C1 segment of cervical spinal cord (tissue), 14 donors: ENCODE data around the gene MAP3K4.
"Not testable (repeated sequence)": the region's sequence is repeated elsewhere in the genome, so short reads cannot be mapped to it uniquely, and the experiment has no call there.

Experiments
- DNase-seq, 14 donors: peaks; one replicate each; lab custom pipeline; 2025; lab: John Stamatoyannopoulos, UW

MAP3K4 gene

DNA sequence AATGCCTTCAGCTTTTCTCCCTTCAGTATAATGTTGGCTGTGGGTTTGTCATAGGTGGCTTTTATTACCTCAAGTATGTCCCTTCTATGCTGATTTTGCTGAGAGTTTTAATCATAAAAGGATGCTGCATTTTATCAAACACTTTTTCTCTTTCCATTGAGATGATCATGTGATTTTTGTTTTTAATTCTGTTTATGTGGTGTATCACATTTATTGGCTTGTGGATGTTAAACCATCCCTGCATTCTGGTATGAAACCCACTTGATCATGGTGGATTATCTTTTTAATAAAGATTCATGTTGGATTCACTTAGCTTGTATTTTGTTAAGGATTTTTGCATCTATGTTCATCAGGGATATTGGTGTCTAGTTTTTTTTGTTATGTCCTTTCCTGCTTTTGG lies 131.8 kb downstream of the MAP3K4 start:
- DNase-seq, result not testable (repeated sequence)

GRCh38 chr6:161125591-161125990 lies 134.0 kb downstream of the MAP3K4 start:
- DNase-seq, result no peak

DNA sequence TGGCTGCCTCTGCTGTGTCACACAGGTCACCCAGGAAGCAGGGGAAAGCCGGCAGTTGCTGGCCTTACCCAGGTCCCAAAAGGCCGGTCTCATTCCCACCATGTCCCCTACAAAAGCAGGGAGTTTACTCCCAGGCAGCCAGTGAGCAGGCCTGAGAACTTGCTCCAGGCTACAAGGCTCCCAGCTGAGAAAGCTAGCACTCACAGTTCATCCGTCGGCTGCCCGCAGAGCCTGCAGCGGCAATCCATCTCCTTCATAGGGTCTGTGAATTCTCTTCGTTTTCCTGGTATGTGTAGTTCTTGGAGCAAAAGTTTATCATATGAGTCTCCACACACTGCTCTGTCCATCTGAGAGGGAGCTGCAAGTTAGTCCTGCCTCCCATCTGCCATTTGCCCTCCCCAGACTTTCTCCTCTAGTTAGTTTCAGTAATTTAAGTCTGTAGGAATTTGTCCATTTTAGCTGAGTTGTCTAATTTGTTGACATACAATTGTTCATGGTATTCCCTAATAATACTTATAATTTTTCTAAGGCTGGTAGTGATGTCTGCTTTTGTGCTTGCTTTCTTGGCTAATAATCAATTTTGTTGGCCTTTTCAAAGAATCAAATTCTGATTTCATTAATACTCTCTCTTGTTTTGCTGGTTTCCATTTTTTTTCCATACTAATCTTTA lies 135.6 kb downstream of the MAP3K4 start:
- DNase-seq, result no peak

DNA sequence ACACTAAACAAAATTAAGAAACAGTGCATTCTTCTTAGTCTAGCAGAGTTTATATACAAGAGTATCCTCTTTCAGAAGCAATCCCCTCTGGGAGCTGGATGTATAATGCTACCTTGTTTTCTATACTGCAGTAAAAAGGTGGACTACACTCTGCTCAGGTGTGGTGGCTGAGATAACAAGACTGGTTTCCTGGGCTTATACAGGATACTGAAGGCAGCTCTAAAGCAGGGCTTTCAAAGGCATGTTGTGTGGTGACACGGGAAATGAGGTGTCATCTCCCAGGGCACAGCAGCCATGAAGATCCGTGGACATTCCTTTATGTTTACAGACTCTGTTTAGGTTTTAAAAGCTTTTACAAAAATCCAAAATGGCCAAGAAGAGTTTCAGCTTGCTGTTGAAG lies 136.7 kb downstream of the MAP3K4 start:
- no peak for DNase-seq

GRCh38 chr6:161128680-161129196 lies 137.2 kb downstream of the MAP3K4 start:
- DNase-seq, result no peak

- no peak for DNase-seq
These were observed 139.0 kb downstream of the MAP3K4 start for GRCh38 chr6:161130541-161130940.

- no peak for DNase-seq
These were observed 139.6 kb downstream of the MAP3K4 start for GRCh38 chr6:161130967-161131766.

DNA sequence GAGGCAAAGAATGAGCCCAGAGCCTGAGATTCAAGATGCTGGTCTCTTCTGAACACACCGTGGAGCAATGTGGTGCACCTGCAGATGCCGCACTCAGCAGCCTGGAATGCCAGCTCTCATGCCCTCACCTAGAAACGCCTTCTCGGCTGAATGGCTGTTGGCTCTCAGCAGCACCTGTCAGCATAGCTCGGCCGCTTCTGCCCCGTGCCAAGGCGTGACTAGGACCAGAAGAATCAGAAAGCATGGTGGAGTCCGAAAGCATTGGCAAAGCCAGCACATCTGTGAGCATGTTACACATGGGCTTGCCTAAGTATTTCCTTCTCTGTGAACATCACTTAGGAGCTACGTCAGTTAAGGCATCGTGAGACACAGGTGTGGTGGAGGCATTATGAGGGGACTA lies 140.8 kb downstream of the MAP3K4 start:
- DNase-seq, result no peak

GRCh38 chr6:161133963-161134362 lies 142.4 kb downstream of the MAP3K4 start:
- no peak for DNase-seq

- no peak for DNase-seq
These were observed 143.2 kb downstream of the MAP3K4 start for GRCh38 chr6:161134550-161135298.

GRCh38 chr6:161135695-161136591 lies 144.4 kb downstream of the MAP3K4 start:
- DNase-seq, result no peak

- DNase-seq, result no peak
These were observed 145.1 kb downstream of the MAP3K4 start for GRCh38 chr6:161136655-161137054.

DNA sequence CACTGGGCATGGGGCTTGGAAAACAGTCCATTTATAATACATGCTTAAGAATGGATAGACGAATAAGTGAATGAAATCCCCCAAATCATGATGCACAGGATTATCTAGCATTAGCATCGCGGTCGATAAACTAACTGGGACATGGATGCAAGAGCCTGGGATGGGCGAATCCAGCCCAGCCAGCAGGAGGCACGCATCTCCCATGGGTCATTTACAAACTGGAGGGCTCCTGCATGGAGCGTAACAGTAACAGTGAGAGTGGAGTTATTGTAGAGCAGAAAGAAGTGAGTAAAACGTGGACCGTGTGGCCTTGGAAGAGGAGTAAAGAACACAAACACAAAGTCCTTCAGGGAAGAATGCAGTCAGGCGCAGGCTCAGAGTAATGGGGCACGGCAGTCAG lies 145.8 kb downstream of the MAP3K4 start:
- DNase-seq, result no peak

GRCh38 chr6:161137839-161138542 lies 146.4 kb downstream of the MAP3K4 start:
- no peak for DNase-seq

- peak in 2 of 14 donors; percentile 32 to 41 for DNase-seq
These were observed 147.2 kb downstream of the MAP3K4 start for GRCh38 chr6:161138543-161139303.

GRCh38 chr6:161139304-161139765 lies 147.8 kb downstream of the MAP3K4 start:
- no peak for DNase-seq

DNA sequence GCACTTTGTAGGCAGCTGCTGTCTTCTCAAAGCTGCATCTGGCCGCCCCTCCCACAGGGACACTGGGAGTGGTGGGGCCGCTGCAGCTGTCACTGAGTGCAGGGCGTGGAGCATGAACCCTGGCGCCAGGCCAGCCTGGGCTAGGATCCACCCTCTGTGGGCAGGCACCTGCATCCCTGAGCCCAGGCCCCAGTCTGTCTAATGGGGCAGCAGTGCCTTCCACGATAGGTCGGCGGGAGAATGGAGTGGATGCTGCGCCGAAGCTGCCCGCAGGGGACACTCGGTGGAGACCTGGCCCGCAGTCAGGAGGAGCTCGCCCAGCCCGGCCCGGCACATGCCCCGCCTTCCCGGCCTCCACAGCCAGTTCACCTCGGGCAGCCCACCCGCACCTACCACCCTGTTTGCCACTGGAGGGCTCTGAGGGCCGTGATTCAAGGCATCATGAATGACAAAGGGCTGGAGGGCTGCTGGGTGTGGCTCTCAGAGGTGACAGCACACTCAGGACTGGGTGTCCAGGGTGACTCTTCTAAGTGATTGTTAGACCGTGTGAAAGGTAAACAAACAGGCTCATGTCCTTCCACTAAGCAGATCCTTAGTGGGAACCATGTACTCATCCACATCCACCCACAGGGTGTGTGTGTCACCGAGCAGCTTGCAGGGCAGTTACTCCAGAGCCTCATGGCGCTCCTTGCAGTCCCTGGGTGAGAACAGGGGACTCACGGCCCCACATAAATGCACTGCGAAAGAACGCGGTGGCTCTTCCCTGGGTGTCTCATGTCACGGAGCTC lies 148.4 kb downstream of the MAP3K4 start:
- DNase-seq, result no peak

DNA sequence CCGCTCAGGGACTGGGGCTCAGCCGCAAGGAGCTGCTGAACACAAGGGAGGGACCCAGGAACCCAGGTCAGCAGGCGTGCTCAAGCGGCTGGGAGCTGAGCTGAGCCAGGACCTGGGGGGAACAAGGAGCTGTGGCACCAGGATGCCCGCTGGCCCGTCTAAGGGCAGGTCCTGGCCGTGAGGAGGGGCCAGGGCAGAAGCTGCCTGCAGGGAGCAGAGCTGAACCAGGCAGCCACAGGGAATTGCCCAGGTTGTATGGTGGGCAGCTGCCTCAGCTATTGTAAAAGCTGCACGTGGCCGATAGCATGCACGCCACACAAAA lies 148.9 kb downstream of the MAP3K4 start:
- no peak for DNase-seq

DNA sequence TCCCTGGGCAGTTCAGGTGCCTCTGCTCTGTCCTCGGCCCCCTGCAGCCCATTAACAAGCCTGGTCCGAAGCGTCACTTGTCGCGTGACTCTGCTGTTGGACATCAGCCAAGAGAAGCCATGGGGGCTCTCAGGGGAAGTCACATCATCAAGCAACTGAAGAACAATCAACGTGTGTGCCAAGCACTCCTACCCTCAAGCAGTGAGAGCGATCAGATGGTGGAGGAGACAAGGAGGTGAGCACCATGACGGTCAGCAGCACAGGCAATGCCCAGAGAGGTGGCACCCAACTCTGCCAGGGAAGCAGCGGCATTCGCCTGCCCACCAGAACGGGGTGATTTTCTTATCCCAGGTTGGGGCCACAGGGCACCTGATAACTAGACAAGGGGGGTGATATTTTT lies 149.6 kb downstream of the MAP3K4 start:
- no peak for DNase-seq
